ENCODE results near the gene NR4A2. TPM values are rescaled to one million over a fixed set of nuclear protein-coding genes. Genes with fewer than 3 reads are reported as not detected.

Gene NR4A2
- total and polyA plus RNA-seq, 2 experiments from 2014 or later: 0.86 to 2.9 TPM

DNA sequence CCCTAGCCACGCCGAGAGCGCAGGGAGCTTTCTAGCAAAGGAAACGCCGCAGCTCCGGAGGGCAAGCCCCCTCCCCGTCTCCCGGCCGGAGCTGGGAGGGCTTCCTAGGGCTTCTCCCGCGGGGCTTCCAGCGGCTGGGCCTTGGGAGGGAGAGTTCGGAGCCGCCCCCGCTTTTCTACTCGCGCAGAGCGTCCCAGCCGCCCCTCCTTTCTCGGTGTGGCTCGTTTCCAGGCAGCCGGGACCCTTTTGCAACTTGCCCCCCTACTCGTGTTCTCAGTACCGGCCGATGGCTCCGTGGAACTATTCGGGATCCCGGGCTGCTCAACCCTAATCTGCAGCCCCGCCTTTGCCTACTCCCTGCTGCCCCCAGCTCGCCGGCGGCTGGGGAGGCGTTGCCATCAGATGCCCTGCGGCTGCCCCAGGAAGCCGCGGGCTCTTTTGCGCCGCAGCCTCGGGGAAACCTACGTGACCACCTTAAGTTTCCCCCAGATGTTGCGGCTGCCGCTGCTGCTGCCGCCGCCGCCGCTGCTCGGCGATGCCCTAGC lies 1.5 kb upstream of the NR4A2 start:
- TF ChIP-seq EZH2phosphoT487 (IDR thresholded peaks at IDR 0.05; ENCODE audit: insufficient read depth, low read depth) (no peak), EZH2 (IDR thresholded peaks at IDR 0.05; ENCODE audit: insufficient read depth, poor library complexity, severe bottlenecking) (no peak)
- no peaks in the 10 kb centered on the region for H4K20me1 ChIP-seq (ENCODE audit: insufficient read depth)
- H3K9me3 ChIP-seq (ENCODE audit: low read depth): no peaks in the 10 kb centered on the region
- peak; percentile 89 for DNase-seq
- H3F3A ChIP-seq (ENCODE audit: insufficient read depth): peaks cover 39% of the 10 kb centered on the region
- peaks cover 17% of the 10 kb centered on the region; the same call in 1 of the 2 replicates for H3K4me1 ChIP-seq (ENCODE audit: insufficient read depth)
- H3K79me2 ChIP-seq (ENCODE audit: insufficient read depth): peaks cover 33% of the 10 kb centered on the region
- H3K27ac ChIP-seq: peak overlapping the region; percentile 99
- in situ Hi-C loops (cut with MboI): no loop called here
- no peaks in the 10 kb centered on the region for H3K9me2 ChIP-seq (ENCODE audit: insufficient read depth)
- 0 to 2% methylated on average over 43 to 48 of the region's 48 CpGs for WGBS, 2 experiments (ENCODE audit: low coverage in 1 of 2, low lambda C conversion rate in 2 of 2, missing lambda C conversion rate in 2 of 2)
- H3K27me3 ChIP-seq (replicated peaks; ENCODE audit: insufficient read depth): no peaks in the 10 kb centered on the region
- H3K36me3 ChIP-seq (ENCODE audit: low read depth): no peaks in the 10 kb centered on the region
- peak overlapping the region; percentile 78 for H3K4me3 ChIP-seq
- peak overlapping the region; percentile 98 for H3K9ac ChIP-seq
- peak overlapping the region; percentile 84 for H2AFZ ChIP-seq
- H3K4me2 ChIP-seq (ENCODE audit: unreplicated experiment): peak overlapping the region; percentile 82

DNA sequence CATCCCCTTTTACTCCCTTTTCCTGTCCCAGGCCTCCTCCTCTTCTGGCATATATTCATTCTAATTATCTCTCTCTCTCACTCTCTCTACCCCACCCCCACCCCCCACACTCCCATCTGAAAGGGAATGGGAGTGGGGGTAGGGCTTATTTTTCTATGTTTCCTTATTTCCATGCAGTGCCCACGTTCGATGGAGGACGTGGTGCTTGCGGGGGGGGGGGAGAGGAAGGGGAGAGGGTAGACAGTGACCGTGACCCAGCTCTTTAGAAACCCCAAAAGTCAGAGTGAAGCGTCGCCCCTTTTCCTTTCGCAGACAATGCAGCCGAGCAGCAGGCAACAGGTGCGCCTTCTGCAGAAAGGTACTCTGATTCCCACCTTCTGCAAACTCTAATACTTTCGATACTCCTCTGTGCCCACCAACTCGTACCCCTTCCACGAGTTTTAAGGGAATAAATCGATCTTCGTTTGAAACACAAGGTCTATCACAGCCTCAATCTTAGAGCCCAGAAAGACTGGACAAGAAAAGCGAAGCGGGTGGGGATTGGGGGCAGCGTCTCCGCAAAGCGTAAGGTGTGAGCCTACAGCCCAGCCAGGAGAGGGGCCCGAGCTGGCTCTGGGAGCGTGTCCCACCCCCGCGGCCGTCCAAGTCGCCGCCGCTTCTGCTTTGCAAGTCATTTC lies 891 bp upstream of the NR4A2 start:
- peak overlapping the region; percentile 98 for H3K9ac ChIP-seq
- no peaks in the 10 kb centered on the region for H3K36me3 ChIP-seq (ENCODE audit: low read depth)
- DNase-seq: no peak
- H3K4me3 ChIP-seq: peak overlapping the region; percentile 78
- peaks cover 39% of the 10 kb centered on the region for H3F3A ChIP-seq (ENCODE audit: insufficient read depth)
- H3K79me2 ChIP-seq (ENCODE audit: insufficient read depth): peaks cover 27% of the 10 kb centered on the region
- H3K9me3 ChIP-seq (ENCODE audit: low read depth): no peaks in the 10 kb centered on the region
- H3K27ac ChIP-seq: peak overlapping the region; percentile 99
- H4K20me1 ChIP-seq (ENCODE audit: insufficient read depth): no peaks in the 10 kb centered on the region
- no peak for TF ChIP-seq EZH2 (IDR thresholded peaks at IDR 0.05; ENCODE audit: insufficient read depth, poor library complexity, severe bottlenecking)
- no peak for TF ChIP-seq EZH2phosphoT487 (IDR thresholded peaks at IDR 0.05; ENCODE audit: insufficient read depth, low read depth)
- no peaks in the 10 kb centered on the region for H3K27me3 ChIP-seq (replicated peaks; ENCODE audit: insufficient read depth)
- in situ Hi-C loops (cut with MboI): no loop called here
- H2AFZ ChIP-seq: peak overlapping the region; percentile 84
- H3K4me1 ChIP-seq (ENCODE audit: insufficient read depth): peaks cover 17% of the 10 kb centered on the region; the same call in 1 of the 2 replicates
- 1 to 3% methylated on average over 23 to 28 of the region's 28 CpGs for WGBS, 2 experiments (ENCODE audit: low coverage in 1 of 2, low lambda C conversion rate in 2 of 2, missing lambda C conversion rate in 2 of 2)
- H3K4me2 ChIP-seq (ENCODE audit: unreplicated experiment): peak overlapping the region; percentile 82
- H3K9me2 ChIP-seq (ENCODE audit: insufficient read depth): no peaks in the 10 kb centered on the region

DNA sequence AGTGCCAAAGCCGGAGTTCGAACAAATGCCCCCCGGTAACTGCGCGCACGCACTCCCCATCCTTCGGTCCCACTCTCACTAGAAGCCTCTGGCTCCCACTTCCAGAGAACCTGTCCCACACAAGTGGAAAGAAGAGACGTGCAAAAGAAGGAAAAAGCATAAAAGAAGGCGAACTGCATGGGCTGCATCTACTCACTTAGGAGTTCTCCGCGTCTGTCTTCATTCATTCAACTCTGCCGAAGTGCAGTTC lies 312 bp downstream of the NR4A2 start:
- H3K27ac ChIP-seq: peak overlapping the region; percentile 99
- 0 to 2% methylated on average over 12 of the region's 12 CpGs for whole genome bisulfite sequencing, 2 experiments (ENCODE audit: low coverage in 1 of 2, low lambda C conversion rate in 2 of 2, missing lambda C conversion rate in 2 of 2)
- H3K9me3 ChIP-seq (ENCODE audit: low read depth): no peaks in the 10 kb centered on the region
- H3K4me2 ChIP-seq (ENCODE audit: unreplicated experiment): peak overlapping the region; percentile 82
- H3K4me3 ChIP-seq: peak overlapping the region; percentile 78
- peaks cover 16% of the 10 kb centered on the region for H3K79me2 ChIP-seq (ENCODE audit: insufficient read depth)
- DNase-seq: no peak
- no peaks in the 10 kb centered on the region for H3K27me3 ChIP-seq (replicated peaks; ENCODE audit: insufficient read depth)
- peaks cover 33% of the 10 kb centered on the region for H3F3A ChIP-seq (ENCODE audit: insufficient read depth)
- TF ChIP-seq EZH2phosphoT487 (IDR thresholded peaks at IDR 0.05; ENCODE audit: insufficient read depth, low read depth) (no peak), EZH2 (IDR thresholded peaks at IDR 0.05; ENCODE audit: insufficient read depth, poor library complexity, severe bottlenecking) (no peak)
- peak overlapping the region; percentile 98 for H3K9ac ChIP-seq
- H4K20me1 ChIP-seq (ENCODE audit: insufficient read depth): no peaks in the 10 kb centered on the region
- no peaks in the 10 kb centered on the region for H3K9me2 ChIP-seq (ENCODE audit: insufficient read depth)
- H2AFZ ChIP-seq: peak overlapping the region; percentile 84
- in situ Hi-C loops (cut with MboI): no loop called here
- H3K4me1 ChIP-seq (ENCODE audit: insufficient read depth): peaks cover 17% of the 10 kb centered on the region; the same call in 1 of the 2 replicates
- H3K36me3 ChIP-seq (ENCODE audit: low read depth): no peaks in the 10 kb centered on the region

DNA sequence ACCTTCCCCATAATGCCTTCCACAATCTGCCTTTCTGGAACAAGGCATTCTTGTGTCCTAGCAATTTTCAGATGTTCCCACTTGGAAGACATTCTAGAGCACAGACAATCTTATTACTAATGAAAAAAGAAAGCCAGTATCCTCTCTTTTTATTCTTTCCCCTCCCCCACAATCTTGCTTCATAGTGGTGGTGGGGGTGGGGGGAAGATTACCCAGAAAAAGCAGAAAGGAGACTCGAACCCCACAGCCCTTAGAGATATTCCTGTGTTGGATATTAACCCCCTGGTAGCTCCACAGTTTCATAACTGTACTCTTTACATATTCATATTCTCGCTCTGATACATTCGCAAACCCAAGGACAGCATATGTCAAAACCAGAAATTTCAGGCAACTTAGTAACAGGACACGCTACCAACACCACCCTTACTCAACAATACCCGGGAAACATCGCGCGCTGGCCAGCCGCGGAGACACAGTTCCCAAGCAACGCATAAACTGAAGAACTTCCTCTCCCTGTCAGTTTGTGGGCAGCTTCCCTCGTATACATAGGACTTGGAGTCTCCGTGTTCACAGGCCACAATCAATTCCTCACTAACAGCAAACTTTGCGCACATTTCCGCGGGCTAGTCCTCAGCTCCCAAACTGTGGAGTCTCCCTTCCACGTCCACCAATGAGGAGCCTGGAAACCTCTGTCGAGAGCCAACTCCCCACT lies 793 bp downstream of the NR4A2 start:
- in situ Hi-C loops (cut with MboI): no loop called here
- Histone ChIP-seq H4K20me1 (ENCODE audit: insufficient read depth) (no peaks in the 10 kb centered on the region), H3K4me3 (peak overlapping the region; percentile 78), H3K27me3 (replicated peaks; ENCODE audit: insufficient read depth) (no peaks in the 10 kb centered on the region), H3K9me3 (ENCODE audit: low read depth) (no peaks in the 10 kb centered on the region), H3F3A (ENCODE audit: insufficient read depth) (peaks cover 29% of the 10 kb centered on the region), H3K27ac (peak overlapping the region; percentile 99), H3K4me1 (ENCODE audit: insufficient read depth) (peaks cover 17% of the 10 kb centered on the region; the same call in 1 of the 2 replicates), H3K36me3 (ENCODE audit: low read depth) (no peaks in the 10 kb centered on the region), H2AFZ (peak overlapping the region; percentile 84), H3K4me2 (ENCODE audit: unreplicated experiment) (peak overlapping the region; percentile 82), H3K79me2 (ENCODE audit: insufficient read depth) (peaks cover 12% of the 10 kb centered on the region), H3K9me2 (ENCODE audit: insufficient read depth) (no peaks in the 10 kb centered on the region), H3K9ac (peak overlapping the region; percentile 98)
- DNase-seq: peak; percentile 93
- no peak for TF ChIP-seq EZH2 (IDR thresholded peaks at IDR 0.05; ENCODE audit: insufficient read depth, poor library complexity, severe bottlenecking)
- TF ChIP-seq EZH2phosphoT487 (IDR thresholded peaks at IDR 0.05; ENCODE audit: insufficient read depth, low read depth): no peak
- 4% methylated on average over 18 of the region's 18 CpGs for WGBS, 2 experiments (ENCODE audit: low coverage in 1 of 2, low lambda C conversion rate in 2 of 2, missing lambda C conversion rate in 2 of 2)
